ENCODE results near the gene EFNA3. TPM values are rescaled to one million over a fixed set of nuclear protein-coding genes. Genes with fewer than 3 reads are reported as not detected.

Gene EFNA3
- total and polyA plus RNA-seq, 2 donors (not counting 3 experiments of a cell fraction or from before 2014, with no cell fraction given): 2.2 to 2.5 TPM

DNA sequence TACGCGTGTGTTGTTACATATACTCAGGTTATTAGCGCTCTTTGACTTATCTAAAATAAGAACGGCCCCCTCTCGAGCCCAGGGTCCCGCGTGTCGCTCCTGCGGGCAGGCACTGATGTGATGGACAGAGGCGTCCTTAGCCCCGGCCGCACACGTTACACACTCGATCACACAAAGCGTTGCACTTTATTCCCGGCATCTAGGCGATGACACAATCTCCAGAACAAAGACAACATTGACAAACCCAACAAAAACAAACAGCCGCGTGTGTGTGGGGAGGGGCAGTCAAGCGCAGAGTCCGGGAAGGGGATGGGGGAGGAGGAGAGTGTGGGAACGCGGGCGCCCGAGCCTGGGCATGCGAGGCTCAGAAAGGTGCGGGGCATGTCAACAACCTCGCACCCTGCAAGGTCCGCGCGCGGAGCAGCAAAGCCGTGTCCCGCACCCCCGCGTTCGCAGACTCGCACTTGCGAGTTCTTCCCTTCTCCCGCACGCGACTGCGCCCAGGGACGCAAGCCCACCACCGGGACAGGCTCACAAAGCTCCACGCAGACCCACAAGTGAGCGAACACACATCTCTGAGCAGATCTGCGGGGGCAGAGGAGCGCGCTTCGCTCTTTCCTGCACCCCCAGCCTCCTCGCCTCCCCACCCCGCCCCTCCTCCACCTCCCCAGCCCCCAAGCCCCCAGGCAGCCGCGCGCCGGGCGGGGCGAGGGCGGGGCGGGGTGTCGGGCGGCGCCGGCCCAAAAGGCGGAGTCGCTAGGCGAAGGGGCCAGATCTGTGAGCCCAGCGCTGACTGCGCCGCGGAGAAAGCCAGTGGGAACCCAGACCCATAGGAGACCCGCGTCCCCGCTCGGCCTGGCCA is 48.7 kb downstream of the EFNA3 start, which contains the start of gene EFNA1:
Gene EFNA1, plus strand, starts transcription at position 772 of the 862 bp plus-strand sequence. CDS start 102 bp downstream, outside the sequence.
- Histone ChIP-seq H2AFZ (ENCODE audit: low read depth, low read length) (peak within 1 kb of the TSS; percentile 46), H3K4me1 (ENCODE audit: control insufficient read depth, extremely low read depth, insufficient read depth, low read length) (peaks cover 59% of the 10 kb centered on the region), H3K4me2 (ENCODE audit: insufficient read depth, low read length) (peak within 1 kb of the TSS; percentile 87), H3K9me1 (replicated peaks; ENCODE audit: control insufficient read depth, extremely low read depth, insufficient read depth, low read length) (no peaks in the 10 kb centered on the region), H3K79me2 (ENCODE audit: control insufficient read depth, insufficient read depth, low read length) (peaks cover 29% of the 10 kb centered on the region), H4K20me1 (replicated peaks; ENCODE audit: control insufficient read depth, extremely low read depth, insufficient read depth, low read length) (no peaks in the 10 kb centered on the region), H3K27me3 (ENCODE audit: control insufficient read depth in 2 of 2, insufficient read depth in 2 of 2, low read length in 2 of 2) (no peaks in the 10 kb centered on the region), H3K36me3 (ENCODE audit: control insufficient read depth in 2 of 2, extremely low read depth in 1 of 2, insufficient read depth in 2 of 2, low read length in 2 of 2) (peaks cover 10 to 15% of the 10 kb centered on the region in 2 experiments), H3K4me3 (replicated peaks in 1 of 3; ENCODE audit: insufficient read depth in 1 of 3, low read depth in 1 of 3, low read length in 3 of 3) (peak within 1 kb of the TSS; percentile 51 to 95 (median 91)), H3K9ac (replicated peaks; ENCODE audit: extremely low read depth, insufficient read depth, low read length) (peak within 1 kb of the TSS; percentile 92), H3K27ac (ENCODE audit: insufficient read depth, low read depth, low read length) (peak within 1 kb of the TSS; percentile 68), H3K9me3 (replicated peaks; ENCODE audit: control insufficient read depth, insufficient read depth, low read length) (no peaks in the 10 kb centered on the region)
- no TSS peak for BruUV-seq (replicated peaks)
- peak; percentile 93 for FAIRE-seq
- TF ChIP-seq POLR2A (IDR thresholded peaks at IDR 0.05; ENCODE audit: low read depth, low read length) (peak; percentile 95), GATA2 (IDR thresholded peaks at IDR 0.05; ENCODE audit: insufficient read depth, insufficient read length, low read depth, low read length) (no peak), MYC (IDR thresholded peaks at IDR 0.05; ENCODE audit: low read depth, low read length) (peak; percentile 14), EZH2 (IDR thresholded peaks at IDR 0.05; ENCODE audit: borderline replicate concordance, low read depth, low read length, severe bottlenecking) (no peak), POLR2AphosphoS5 (IDR thresholded peaks at IDR 0.05; ENCODE audit: insufficient read depth, low read depth, low read length) (peak; percentile 85)
- TF ChIP-seq, protein P1, sequence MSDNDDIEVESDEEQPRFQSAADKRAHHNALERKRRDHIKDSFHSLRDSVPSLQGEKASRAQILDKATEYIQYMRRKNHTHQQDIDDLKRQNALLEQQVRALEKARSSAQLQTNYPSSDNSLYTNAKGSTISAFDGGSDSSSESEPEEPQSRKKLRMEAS (IDR thresholded peaks at IDR 0.05; ENCODE audit: insufficient read depth, insufficient read length): peak; percentile 39
- peak; percentile 93 for DNase-seq (ENCODE audit: low read depth, low spot score)
- intact Hi-C loops (cut with micrococcal nuclease): loop anchor here (1.0 to 5.0 kb wide), 4 partner anchors 8 to 155 kb away; partner anchors contain the start of genes CKS1B, DPM3, SHC1 and SLC50A1
- ChIA-PET CTCF (interaction anchor here (0.8 to 15.5 kb wide), 5 partner anchors 9 to 66 kb away, joined by 3 to 204 read pairs (median 4); no protein-coding TSS in a partner anchor), POLR2A (no interaction called here)
- dilution Hi-C loops (cut with MboI; ENCODE audit: extremely low pct_ligation_motif_present, low sequenced_read_pairs): no loop called here

Data from endothelial cell of umbilical vein (primary cell).